G401 (cell line): ENCODE results near the gene DAB2. TPM values are rescaled to one million over a fixed set of nuclear protein-coding genes. Genes with fewer than 3 reads are reported as not detected.
"Not testable (repeated sequence)": the region's sequence is repeated elsewhere in the genome, so short reads cannot be mapped to it uniquely, and the experiment has no call there.

Experiments
- DNase-seq: peaks from one replicate; pipeline ENCODE4 v3.0.0-alpha.2; 2015; ENCODE audit warnings: low spot score
- in situ Hi-C: cut with HindIII; loops from 2 replicates; pipeline ENCODE4 v1.10.0; 2016; ENCODE audit warnings: low sequenced_read_pairs, mixed read lengths
- total RNA-seq: library from RNA; depleted of rRNA; stranded (reverse); fragments of >200 nt; shearing (Covaris generic); gene quantifications from 2 replicates; pipeline ENCODE4 v1.2.3, GENCODE V29; 2014

DAB2 gene
- total RNA-seq, 1 experiment from 2014 or later, result not detected

DNA sequence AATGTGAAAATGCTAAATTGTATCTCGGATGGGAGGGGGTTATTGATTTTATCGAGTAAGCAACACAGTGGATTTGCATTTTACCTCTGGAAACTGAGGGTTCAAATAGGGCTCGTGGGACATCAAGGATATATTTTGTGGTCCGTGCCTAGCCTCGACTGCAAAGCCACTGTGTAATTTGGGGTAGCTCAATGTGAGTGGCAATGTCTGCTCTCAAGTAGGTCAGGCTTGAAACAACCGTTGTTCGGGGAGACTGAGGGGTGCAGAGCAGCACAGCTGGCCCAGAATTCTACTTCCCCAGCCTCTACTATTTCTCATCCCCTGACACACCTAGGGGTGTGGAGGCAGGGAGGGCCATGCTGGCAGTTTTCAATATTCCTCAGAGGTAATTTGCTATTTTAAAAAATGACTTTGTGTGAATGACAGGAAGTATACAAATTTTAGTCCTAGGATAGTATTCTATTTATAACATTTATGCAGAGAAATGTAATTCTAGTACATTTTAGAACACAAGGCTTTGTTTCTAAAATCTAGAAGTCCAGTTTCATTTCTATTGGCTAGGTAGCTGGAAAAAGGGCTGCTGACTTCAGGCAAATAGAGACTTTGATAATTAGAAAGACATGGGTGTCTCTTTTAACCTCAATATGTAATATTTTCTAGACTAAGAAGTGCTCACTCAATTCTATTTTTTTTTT is 1.4 kb upstream of the DAB2 start:
- peak; percentile 5 for DNase-seq
- in situ Hi-C loops, result no loop called here

GRCh38 chr5:39423331-39423751 is 1.4 kb downstream of the DAB2 start:
- in situ Hi-C loops, result no loop called here
- peak; percentile 28 for DNase-seq

- DNase-seq, result peak; percentile 12
- in situ Hi-C loops, result no loop called here
Observed at GRCh38 chr5:39422728-39423285, 2.0 kb downstream of the DAB2 start.

DNA sequence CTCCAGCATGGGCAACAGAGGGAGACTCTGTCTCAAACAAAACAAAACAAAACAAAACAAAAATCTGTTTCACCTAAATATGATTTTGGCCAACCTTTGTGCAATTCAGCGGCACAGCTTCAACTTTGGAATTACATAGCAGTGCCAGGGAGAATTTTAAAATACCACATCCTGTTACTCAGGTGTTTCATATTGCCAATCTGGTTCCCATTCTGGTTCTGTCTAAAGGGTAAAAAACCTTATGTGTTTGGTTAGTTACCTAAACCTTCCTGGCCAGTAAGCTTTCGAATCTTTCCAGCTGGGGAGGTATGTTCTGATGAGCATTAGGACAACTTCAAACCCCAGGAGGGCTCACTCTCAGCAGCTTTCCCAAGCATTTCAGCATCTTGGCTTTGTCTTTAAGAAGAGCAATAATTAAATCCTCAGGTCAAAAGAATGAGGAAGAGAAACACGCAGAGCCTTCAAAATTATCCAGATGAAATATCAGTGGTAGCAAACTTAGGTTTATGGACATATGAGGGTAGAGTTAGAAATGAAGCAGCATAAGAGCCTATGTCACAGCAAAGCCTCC is 2.7 kb downstream of the DAB2 start:
- in situ Hi-C loops, result no loop called here
- peak; percentile 8 for DNase-seq

DNA sequence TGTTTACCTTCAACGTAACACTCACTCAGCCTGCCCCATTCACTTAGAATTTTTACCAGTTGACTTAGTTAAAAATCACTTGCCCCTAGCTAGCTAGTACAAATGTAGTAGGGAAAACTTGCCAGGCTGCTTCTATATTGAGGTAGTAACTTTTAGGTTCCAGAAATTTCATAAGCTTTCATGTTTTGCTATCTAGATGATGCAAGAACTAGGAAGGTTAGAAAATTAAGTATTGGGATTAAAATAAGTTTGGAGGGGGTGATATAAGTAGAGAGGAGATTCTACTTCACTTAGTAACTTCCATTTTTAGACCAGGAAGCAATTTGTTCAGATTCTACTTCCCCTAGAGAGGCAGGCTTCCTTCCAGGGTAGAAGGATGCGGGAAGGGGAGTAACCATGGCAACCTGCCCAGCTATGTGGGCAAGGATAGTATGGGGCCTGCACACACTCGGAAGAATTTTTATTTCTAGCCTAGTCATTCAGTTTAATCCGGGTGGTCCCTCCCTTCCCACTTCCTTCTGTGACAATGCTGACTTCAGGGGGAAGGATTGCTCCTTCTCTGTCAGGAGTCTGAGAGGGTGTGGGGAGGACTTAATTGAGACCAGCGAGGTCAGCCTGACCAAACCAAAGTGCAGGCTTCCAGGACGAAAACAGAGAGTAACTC is 4.2 kb downstream of the DAB2 start:
- in situ Hi-C loops, result no loop called here
- peak; percentile 27 for DNase-seq

- DNase-seq, result no peak
- in situ Hi-C loops, result no loop called here
Observed at GRCh38 chr5:39419796-39420195, 5.0 kb downstream of the DAB2 start.

DNA sequence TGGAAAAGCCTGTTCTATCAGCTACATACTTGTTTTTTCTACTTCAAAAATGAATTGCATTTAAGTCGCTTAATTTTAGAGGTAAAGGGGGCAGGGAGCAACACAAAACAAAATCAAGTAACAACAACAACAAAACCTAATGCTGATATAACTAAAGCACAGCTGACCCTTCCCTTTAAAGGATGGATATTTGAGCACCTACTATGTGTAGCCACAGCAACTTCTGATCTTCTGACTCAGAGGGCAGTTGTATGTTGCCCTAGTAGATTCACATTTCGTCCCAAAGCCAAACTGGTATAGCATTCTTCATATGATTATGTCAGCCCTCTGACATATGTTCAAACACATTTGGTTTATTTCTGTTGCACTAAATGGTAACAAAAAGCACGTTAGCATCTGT is 6.8 kb downstream of the DAB2 start:
- DNase-seq, result no peak
- in situ Hi-C loops, result no loop called here

- in situ Hi-C loops, result no loop called here
- DNase-seq, result no peak
Observed at GRCh38 chr5:39415201-39415600, 9.6 kb downstream of the DAB2 start.

GRCh38 chr5:39414426-39414825 is 10.4 kb downstream of the DAB2 start:
- no peak for DNase-seq
- in situ Hi-C loops, result no loop called here

GRCh38 chr5:39413771-39414170 is 11.0 kb downstream of the DAB2 start:
- no peak for DNase-seq
- in situ Hi-C loops, result no loop called here

- in situ Hi-C loops, result no loop called here
- DNase-seq, result no peak
Observed at GRCh38 chr5:39412721-39413394, 11.9 kb downstream of the DAB2 start.

DNA sequence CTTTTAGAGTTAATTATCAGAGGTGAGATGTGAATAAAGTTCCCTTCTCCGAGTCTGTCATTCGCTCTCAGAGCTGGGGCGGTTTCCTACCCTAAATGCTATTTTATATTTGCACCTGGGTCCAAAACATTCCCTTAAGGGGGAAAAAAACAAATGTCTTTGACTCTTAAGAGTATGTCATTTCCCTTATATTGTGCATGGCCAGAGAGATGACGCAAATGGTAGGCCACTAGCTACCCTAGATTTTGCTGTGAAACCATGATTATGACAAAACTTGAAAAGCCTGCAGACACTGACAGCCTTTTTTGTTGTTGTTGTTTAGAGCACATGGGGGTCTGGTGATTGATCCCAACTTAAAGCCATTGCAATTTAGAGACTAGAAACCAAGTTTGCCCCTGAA is 12.8 kb downstream of the DAB2 start:
- in situ Hi-C loops, result no loop called here

GRCh38 chr5:39411061-39411460 is 13.7 kb downstream of the DAB2 start:
- in situ Hi-C loops, result no loop called here
- DNase-seq, result no peak

More for the DNA sequence above, 12.8 kb downstream of the DAB2 start:
- DNase-seq, result no peak

DNA sequence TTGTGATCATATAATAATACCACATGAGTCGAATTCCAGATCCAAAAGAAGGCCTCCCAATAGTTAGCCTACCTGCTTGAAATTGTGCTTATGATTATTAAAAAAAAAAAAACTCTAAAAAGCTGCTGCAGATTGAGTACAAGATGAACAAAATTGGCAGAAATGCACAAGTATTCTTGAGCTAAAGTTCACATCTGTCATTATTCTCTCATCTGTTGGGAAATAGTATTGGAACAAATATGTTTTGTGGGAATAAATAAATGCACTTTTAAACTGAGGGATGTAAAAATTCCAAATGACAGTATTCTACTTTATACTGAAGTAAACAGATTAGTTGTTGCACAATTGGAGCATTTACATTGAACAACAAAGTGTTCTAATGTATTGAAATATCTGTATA is 15.7 kb downstream of the DAB2 start:
- no peak for DNase-seq
- in situ Hi-C loops, result no loop called here

- in situ Hi-C loops, result no loop called here
Observed at GRCh38 chr5:39405083-39405843, 19.5 kb downstream of the DAB2 start.

DNA sequence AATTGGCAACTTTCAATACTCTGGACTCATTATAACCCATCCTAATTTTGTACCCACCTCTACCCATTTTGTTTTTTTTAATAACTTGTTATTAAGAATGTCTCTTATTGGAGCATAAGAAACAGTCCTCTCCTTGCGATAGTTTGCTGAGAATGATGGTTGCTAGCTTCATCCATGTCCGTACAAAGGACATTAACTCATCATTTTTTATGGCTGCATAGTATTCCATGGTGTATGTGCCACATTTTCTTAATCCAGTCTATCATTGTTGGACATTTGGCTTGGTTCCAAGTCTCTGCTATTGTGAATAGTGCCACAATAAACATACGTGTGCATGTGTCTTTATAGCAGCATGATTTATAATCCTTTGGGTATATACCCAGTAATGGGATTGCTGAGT is 21.0 kb downstream of the DAB2 start:
- in situ Hi-C loops, DNase-seq: not testable (repeated sequence)

More at GRCh38 chr5:39405083-39405843, 19.5 kb downstream of the DAB2 start:
- DNase-seq, result no peak

DNA sequence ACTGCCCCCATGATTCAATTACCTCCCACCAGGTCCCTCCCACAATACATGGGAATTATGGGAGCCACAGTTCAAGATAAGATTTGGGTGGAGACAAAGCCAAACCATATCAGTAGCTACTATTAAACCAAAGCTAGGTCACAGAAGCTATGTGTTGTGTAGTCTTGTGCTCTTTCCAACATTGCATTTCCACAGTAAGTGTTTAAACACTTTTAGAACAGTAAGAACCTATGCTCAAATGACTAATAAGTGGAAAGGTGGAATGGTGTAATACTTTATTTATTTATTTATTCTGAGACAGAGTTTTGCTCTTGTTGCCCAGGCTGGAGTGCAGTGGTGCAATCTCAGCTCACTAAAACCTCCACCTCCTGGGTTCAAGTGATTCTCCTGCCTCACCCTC is 22.6 kb downstream of the DAB2 start:
- in situ Hi-C loops, DNase-seq: not testable (repeated sequence)

GRCh38 chr5:39400713-39401578 is 23.8 kb downstream of the DAB2 start:
- DNase-seq, result no peak
- in situ Hi-C loops, result no loop called here
